Neural crest cell (in vitro differentiated cells): Measurements from ENCODE around the gene GALNT17. TPM values are rescaled to one million over a fixed set of nuclear protein-coding genes. Genes with fewer than 3 reads are reported as not detected.

Source experiments
- DNase-seq: peaks from one replicate; pipeline ENCODE4 v3.0.0; 2021; ENCODE audit warnings: low read depth, mixed read lengths, low spot score
- H3K27ac Mint-ChIP-seq: one replicate; pipeline ENCODE4 v1.8.0; 2021; ENCODE audit warnings: mild to moderate bottlenecking, mixed read lengths; ENCODE audit not compliant: unreplicated experiment
- H3K27me3 Mint-ChIP-seq: 2 replicates; pipeline ENCODE4 v1.8.0; 2021; ENCODE audit warnings: low read depth, mild to moderate bottlenecking, mixed read lengths
- H3K36me3 Mint-ChIP-seq: 2 replicates; pipeline ENCODE4 v1.8.0; 2021; ENCODE audit warnings: low read depth, mild to moderate bottlenecking, mixed read lengths
- H3K4me1 Mint-ChIP-seq: 2 replicates; pipeline ENCODE4 v1.8.0; 2021; ENCODE audit warnings: mixed read lengths
- H3K4me3 Mint-ChIP-seq: one replicate; pipeline ENCODE4 v1.8.0; 2021; ENCODE audit warnings: mild to moderate bottlenecking, mixed read lengths
- H3K9me3 Mint-ChIP-seq: 2 replicates; pipeline ENCODE4 v1.8.0; 2021; ENCODE audit warnings: mixed read lengths
- total RNA-seq: library from RNA; stranded (reverse); gene quantifications from 2 replicates; pipeline ENCODE4 v1.2.1, GENCODE V29; 2021
- TF ChIP-seq, protein P1 (sequence below): fragments of 200-600 bp; sonication (generic); conservative IDR thresholded peaks from 2 replicates; pipeline ENCODE4 v1.5.0; 2021; ENCODE audit warnings: antibody characterized with exemption, mild to moderate bottlenecking

The GALNT17 gene
- total RNA-seq, 1 donor from 2014 or later: 11.0 TPM

DNA sequence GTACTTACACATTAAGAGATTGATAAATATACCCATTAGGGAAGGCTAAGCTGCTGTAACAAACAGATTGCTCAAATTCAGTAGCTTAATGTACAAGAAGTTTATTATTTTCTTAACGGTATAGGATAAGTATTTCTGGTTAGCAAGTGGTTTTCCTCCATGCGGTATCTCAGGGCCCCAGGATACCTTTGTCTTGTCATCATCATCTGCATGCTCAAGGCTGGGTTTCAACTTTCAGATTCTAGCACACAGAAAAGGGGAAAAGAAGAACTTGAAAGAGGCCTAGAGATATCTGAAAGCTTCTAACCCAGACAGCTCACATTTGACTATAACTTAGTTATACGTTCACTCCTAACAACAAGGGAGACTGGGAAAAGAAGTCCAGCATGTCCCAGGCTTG is 11.8 kb upstream of the GALNT17 start:
- Mint-ChIP-seq H3K36me3 (no peaks in the 10 kb centered on the region), H3K27ac (no peak overlapping the region), H3K4me3 (no peak overlapping the region), H3K4me1 (peaks cover 6% of the 10 kb centered on the region), H3K27me3 (no peaks in the 10 kb centered on the region), H3K9me3 (peaks cover 8% of the 10 kb centered on the region)
- no peak for DNase-seq
- TF ChIP-seq, protein P1, sequence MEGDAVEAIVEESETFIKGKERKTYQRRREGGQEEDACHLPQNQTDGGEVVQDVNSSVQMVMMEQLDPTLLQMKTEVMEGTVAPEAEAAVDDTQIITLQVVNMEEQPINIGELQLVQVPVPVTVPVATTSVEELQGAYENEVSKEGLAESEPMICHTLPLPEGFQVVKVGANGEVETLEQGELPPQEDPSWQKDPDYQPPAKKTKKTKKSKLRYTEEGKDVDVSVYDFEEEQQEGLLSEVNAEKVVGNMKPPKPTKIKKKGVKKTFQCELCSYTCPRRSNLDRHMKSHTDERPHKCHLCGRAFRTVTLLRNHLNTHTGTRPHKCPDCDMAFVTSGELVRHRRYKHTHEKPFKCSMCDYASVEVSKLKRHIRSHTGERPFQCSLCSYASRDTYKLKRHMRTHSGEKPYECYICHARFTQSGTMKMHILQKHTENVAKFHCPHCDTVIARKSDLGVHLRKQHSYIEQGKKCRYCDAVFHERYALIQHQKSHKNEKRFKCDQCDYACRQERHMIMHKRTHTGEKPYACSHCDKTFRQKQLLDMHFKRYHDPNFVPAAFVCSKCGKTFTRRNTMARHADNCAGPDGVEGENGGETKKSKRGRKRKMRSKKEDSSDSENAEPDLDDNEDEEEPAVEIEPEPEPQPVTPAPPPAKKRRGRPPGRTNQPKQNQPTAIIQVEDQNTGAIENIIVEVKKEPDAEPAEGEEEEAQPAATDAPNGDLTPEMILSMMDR: no peak

DNA sequence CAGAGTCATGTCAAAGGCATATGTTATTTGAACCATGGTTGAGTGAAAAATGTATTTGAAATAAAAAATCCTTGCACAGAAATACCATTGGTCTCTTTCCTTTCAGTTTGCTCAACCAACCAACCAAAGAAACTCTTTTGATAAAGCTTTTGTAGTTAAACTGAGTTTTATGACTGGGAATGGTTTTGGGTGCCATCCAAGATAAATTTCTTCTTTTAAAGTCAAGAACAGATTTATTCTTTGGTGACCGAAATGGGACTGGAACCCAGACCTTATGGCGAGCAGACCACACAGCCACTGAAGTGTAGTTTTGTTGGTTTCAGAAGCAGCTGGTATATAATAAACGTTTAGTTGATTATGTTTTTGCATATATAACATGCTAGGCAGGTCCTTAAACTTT is 2.8 kb upstream of the GALNT17 start:
- Mint-ChIP-seq H3K4me3 (peak overlapping the region; percentile 73), H3K9me3 (no peaks in the 10 kb centered on the region), H3K36me3 (no peaks in the 10 kb centered on the region), H3K27ac (no peak overlapping the region), H3K27me3 (peaks cover 43% of the 10 kb centered on the region), H3K4me1 (peaks cover 20% of the 10 kb centered on the region)
- DNase-seq: no peak
- TF ChIP-seq, protein P1: no peak

DNA sequence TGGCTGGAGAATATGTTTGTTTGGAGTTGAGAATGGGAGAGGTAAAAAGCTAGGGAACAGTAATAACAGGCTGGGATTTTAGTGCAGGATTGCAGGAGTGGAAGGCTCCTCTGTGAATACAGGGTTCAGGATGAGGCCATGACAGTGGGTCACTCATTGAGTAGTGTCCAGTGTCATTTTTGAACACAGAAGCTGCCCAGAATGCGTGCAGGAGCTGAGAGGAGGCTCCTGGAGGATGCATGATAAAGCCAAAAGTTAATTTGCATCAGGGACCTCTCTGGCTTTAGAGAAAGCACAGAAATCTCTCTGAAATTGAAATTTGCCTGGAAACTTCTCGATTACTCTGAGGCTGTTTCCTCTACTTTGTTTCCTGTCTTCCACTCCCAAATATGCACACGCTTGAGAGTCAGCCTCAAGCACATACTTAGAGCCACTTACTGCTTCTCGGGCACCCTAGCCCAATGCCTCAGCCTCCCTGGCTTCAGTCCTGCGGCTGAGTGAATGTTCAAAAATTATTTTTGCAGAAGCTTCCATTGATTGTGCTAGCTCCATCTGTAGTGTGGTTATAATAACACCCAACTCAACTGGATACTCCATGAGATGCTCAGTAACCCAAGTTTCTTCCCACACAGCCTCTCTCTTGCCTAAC is 1.8 kb upstream of the GALNT17 start:
- Mint-ChIP-seq H3K27ac (no peak overlapping the region), H3K36me3 (no peaks in the 10 kb centered on the region), H3K4me1 (peaks cover 20% of the 10 kb centered on the region), H3K27me3 (peaks cover 49% of the 10 kb centered on the region), H3K4me3 (peak overlapping the region; percentile 92), H3K9me3 (no peaks in the 10 kb centered on the region)
- DNase-seq: no peak
- TF ChIP-seq, protein P1: no peak

DNA sequence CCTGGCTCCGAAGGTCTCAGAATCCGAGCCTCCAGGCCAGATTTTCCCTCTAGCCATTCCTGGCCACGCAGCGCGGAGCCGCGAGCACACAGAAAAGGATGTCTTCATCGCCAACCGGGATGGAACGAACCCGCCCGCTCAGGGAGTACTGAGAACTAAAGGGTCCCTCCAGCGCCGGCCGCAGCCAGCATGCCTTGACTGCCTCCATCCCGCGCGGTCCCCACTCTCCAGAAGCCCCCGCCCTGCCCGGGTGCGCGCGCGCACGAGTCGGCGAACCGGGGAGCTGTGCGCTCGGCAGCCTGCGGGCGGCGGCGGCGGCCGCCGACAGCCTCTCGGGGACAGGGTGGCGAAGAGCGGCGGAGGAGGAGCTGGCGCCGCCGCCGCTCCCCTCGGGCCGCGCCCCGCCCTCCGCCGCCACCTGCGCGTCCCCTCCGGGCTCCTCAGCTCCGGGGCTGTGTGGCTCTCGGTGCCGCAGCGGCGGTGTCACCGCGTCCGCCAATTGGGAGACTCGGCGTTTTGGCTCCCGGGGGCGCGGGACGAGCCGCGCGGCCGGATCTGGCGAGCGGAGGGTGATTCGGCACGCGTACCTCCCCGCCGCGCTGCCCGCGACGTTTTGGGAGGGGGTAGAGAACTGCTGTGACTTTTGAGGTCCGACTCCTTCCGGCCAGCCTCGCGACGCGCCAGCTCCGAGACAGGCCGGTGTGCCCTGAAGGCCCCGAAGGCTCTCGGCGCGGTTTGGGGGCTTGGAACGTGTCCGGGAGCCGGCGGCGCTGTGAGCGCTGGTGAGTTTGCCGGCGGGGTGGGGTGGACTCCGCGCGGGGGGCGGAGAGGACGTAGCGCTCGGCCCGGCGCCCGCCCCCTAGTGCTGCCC is 453 bp upstream of the GALNT17 start:
- Mint-ChIP-seq H3K27ac (no peak overlapping the region), H3K4me3 (peak overlapping the region; percentile 92), H3K4me1 (peaks cover 20% of the 10 kb centered on the region), H3K27me3 (peaks cover 54% of the 10 kb centered on the region), H3K36me3 (no peaks in the 10 kb centered on the region), H3K9me3 (no peaks in the 10 kb centered on the region)
- DNase-seq: peak; percentile 71
- TF ChIP-seq, protein P1: peak; percentile 21

DNA sequence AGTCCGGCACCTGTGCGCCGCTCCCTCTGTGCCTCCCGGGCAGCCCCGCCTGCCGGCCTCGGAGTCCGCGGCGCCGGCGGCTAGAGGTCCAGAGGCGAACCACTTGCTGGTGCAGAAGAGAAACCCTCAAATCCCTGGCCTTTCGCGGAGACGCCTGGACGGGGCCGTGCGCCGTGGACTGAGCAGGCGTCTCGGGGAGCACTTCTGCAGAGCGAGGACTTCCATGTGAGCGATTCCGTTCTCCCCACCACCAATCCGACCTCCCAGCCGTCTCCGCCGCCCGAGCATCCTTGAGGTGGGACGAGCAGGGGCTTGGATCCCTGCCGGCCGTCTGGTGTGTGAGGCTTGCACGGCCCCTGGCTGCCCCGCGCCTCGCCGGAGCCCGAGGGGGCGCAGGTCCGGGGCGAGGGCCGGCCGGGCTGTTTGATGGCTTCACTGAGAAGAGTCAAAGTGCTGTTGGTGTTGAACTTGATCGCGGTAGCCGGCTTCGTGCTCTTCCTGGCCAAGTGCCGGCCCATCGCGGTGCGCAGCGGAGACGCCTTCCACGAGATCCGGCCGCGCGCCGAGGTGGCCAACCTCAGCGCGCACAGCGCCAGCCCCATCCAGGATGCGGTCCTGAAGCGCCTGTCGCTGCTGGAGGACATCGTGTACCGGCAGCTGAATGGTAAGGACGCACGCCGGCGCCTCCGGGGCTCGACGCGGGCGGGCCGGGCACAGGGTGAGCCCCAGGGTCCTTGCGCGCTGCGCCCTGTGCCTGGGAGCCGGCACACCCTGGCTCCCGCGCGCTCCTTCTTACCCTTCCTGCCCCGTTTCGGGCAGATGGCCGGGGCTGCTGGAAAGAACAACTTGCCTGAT is 660 bp downstream of the GALNT17 start:
- no peaks in the 10 kb centered on the region for H3K9me3 Mint-ChIP-seq
- peak overlapping the region; percentile 90 for H3K4me3 Mint-ChIP-seq
- TF ChIP-seq, protein P1: no peak
- no peak overlapping the region for H3K27ac Mint-ChIP-seq
- H3K27me3 Mint-ChIP-seq: peaks cover 54% of the 10 kb centered on the region
- DNase-seq: peak; percentile 20
- no peaks in the 10 kb centered on the region for H3K36me3 Mint-ChIP-seq
- peaks cover 20% of the 10 kb centered on the region for H3K4me1 Mint-ChIP-seq
